ENCODE measurements around the gene WFDC1. TPM values are rescaled to one million over a fixed set of nuclear protein-coding genes. Genes with fewer than 3 reads are reported as not detected.

The WFDC1 gene
- total and polyA plus RNA-seq, 2 of the 4 experiments (the other 2 are of a cell fraction), result 4.7 to 6.8 TPM

DNA sequence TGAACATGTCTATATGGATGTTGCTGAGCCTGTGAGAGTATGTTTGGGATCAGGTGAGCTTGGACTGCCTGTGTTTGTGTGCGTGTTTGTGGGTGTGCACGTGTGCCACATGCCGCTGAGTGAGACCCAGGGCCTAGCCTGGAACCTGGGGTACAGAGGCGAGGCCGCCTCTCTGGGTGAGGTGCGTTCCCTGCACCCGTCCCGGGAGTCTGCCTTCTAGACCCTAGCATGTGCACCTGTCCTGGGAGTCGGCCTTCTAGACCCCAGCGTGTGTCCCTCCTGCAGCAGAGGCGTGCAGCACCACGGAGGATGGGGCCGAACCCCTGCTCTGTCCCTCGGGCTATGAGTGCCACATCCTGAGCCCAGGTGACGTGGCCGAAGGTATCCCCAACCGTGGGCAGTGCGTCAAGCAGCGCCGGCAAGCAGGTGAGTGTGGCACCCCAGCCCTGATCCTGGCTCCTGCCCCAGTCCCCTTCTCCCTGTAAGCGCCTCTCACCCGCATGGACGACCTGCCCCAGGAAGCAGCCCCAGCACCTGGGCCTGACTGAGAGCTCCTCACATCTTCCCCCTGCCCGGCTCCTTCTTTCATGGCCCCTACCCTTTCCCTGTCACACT is 24.6 kb downstream of the WFDC1 start:
- DNase-seq (no peak), ATAC-seq (ENCODE audit: low read depth) (no peak)
- no peaks in the 10 kb centered on the region for H3K27me3 ChIP-seq (ENCODE audit: control insufficient read depth, insufficient read depth, low read length)
- H3K4me1 ChIP-seq (ENCODE audit: control insufficient read depth, insufficient read depth, low read length), result no peaks in the 10 kb centered on the region; the same call in 1 of the 2 replicates
- H3K9me1 ChIP-seq (ENCODE audit: insufficient read depth, low read length), result no peaks in the 10 kb centered on the region
- H3K14ac ChIP-seq (replicated peaks; ENCODE audit: low read depth, low read length), result no peak overlapping the region
- no peak overlapping the region for H3K23ac ChIP-seq (ENCODE audit: low read depth, low read length)
- CTCF ChIA-PET, result no interaction called here
- no peak overlapping the region for H3K27ac ChIP-seq (ENCODE audit: insufficient read depth, low read length)
- H3K79me1 ChIP-seq (ENCODE audit: low read depth in 1 of 2, low read length in 2 of 2), result no peaks in the 10 kb centered on the region; a peak in 2 of 4 replicates
- POLR2A ChIA-PET (ENCODE audit: unreplicated experiment), result no interaction called here
- no peak overlapping the region for H3K9ac ChIP-seq (ENCODE audit: low read depth, low read length)
- peak overlapping the region; percentile 2 for H2AFZ ChIP-seq (replicated peaks; ENCODE audit: low read length, poor library complexity)
- no peak overlapping the region for H4K5ac ChIP-seq (ENCODE audit: low read depth, low read length)
- no peak overlapping the region for H2BK20ac ChIP-seq (ENCODE audit: low read depth, low read length)
- H3K4ac ChIP-seq (ENCODE audit: low read depth, low read length), result no peak overlapping the region
- H3K9me3 ChIP-seq (ENCODE audit: control insufficient read depth, insufficient read depth, low read length), result peaks cover 4% of the 10 kb centered on the region
- no peak overlapping the region for H2BK120ac ChIP-seq (ENCODE audit: low read depth, low read length)
- no peak overlapping the region for H2AK5ac ChIP-seq (ENCODE audit: low read depth, low read length)
- no peak overlapping the region for H2BK15ac ChIP-seq (ENCODE audit: low read depth, low read length)
- dilution Hi-C loops (cut with HindIII; ENCODE audit: low sequenced_read_pairs, unreplicated experiment) (no loop called here), intact Hi-C loops (cut with micrococcal nuclease) (no loop called here), in situ Hi-C loops (cut with MboI; ENCODE audit: low sequenced_read_pairs) (no loop called here)
- no peaks in the 10 kb centered on the region for H4K20me1 ChIP-seq (ENCODE audit: insufficient read depth, low read length)
- no peak for TF ChIP-seq MXI1 (IDR thresholded peaks at IDR 0.05; ENCODE audit: borderline replicate concordance, low read depth, low read length)
- no peak for TF ChIP-seq NFE2L2 (IDR thresholded peaks at IDR 0.05; ENCODE audit: low read depth, low read length)
- no peak for TF ChIP-seq RFX5 (IDR thresholded peaks at IDR 0.05; ENCODE audit: low read depth, low read length)
- TF ChIP-seq, protein P1, sequence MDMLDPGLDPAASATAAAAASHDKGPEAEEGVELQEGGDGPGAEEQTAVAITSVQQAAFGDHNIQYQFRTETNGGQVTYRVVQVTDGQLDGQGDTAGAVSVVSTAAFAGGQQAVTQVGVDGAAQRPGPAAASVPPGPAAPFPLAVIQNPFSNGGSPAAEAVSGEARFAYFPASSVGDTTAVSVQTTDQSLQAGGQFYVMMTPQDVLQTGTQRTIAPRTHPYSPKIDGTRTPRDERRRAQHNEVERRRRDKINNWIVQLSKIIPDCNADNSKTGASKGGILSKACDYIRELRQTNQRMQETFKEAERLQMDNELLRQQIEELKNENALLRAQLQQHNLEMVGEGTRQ (IDR thresholded peaks at IDR 0.05; ENCODE audit: low read depth, low read length), result no peak
- TF ChIP-seq RCOR1 (IDR thresholded peaks at IDR 0.05; ENCODE audit: insufficient replicate concordance, low read length), result no peak
- TF ChIP-seq, protein P2, sequence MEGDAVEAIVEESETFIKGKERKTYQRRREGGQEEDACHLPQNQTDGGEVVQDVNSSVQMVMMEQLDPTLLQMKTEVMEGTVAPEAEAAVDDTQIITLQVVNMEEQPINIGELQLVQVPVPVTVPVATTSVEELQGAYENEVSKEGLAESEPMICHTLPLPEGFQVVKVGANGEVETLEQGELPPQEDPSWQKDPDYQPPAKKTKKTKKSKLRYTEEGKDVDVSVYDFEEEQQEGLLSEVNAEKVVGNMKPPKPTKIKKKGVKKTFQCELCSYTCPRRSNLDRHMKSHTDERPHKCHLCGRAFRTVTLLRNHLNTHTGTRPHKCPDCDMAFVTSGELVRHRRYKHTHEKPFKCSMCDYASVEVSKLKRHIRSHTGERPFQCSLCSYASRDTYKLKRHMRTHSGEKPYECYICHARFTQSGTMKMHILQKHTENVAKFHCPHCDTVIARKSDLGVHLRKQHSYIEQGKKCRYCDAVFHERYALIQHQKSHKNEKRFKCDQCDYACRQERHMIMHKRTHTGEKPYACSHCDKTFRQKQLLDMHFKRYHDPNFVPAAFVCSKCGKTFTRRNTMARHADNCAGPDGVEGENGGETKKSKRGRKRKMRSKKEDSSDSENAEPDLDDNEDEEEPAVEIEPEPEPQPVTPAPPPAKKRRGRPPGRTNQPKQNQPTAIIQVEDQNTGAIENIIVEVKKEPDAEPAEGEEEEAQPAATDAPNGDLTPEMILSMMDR (conservative IDR thresholded peaks at IDR 0.05; ENCODE audit: low read depth, low read length), result no peak
- no peak for TF ChIP-seq CEBPB (IDR thresholded peaks at IDR 0.05; ENCODE audit: low read depth, low read length)
- TF ChIP-seq, protein P3, sequence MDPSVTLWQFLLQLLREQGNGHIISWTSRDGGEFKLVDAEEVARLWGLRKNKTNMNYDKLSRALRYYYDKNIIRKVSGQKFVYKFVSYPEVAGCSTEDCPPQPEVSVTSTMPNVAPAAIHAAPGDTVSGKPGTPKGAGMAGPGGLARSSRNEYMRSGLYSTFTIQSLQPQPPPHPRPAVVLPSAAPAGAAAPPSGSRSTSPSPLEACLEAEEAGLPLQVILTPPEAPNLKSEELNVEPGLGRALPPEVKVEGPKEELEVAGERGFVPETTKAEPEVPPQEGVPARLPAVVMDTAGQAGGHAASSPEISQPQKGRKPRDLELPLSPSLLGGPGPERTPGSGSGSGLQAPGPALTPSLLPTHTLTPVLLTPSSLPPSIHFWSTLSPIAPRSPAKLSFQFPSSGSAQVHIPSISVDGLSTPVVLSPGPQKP (IDR thresholded peaks at IDR 0.05; ENCODE audit: borderline replicate concordance, low read depth, low read length), result no peak
- H3K56ac ChIP-seq (ENCODE audit: extremely low read depth, insufficient read depth, low read length), result no peak overlapping the region
- H3K4me2 ChIP-seq (ENCODE audit: low read depth, low read length), result no peak overlapping the region
- H2BK5ac ChIP-seq (ENCODE audit: low read depth, low read length, poor library complexity, severe bottlenecking), result no peak overlapping the region
- no peak overlapping the region for H4K91ac ChIP-seq (ENCODE audit: insufficient read depth, low read depth, low read length)
- H3K36me3 ChIP-seq (ENCODE audit: control insufficient read depth, insufficient read depth, low read length), result peaks cover 26% of the 10 kb centered on the region
- H4K8ac ChIP-seq (ENCODE audit: low read depth in 2 of 2, low read length in 2 of 2), result no peak overlapping the region
- 91% methylated on average over 12 of the region's 24 CpGs; no CpG with 5 or more reads in 1 of the 2 experiments for WGBS, 2 experiments (ENCODE audit: extremely low coverage in 2 of 2, insufficient read length in 1 of 2)
- no peak overlapping the region for H3K4me3 ChIP-seq (ENCODE audit: insufficient read depth, low read depth, low read length)
- H2AK9ac ChIP-seq (replicated peaks; ENCODE audit: low read depth, low read length, poor library complexity), result no peak overlapping the region
- BruUV-seq (replicated peaks), result no TSS peak
- no peak overlapping the region for H3K18ac ChIP-seq (ENCODE audit: low read depth, low read length)

Measured in IMR-90 (cell line).